HCT116 (cell line): ENCODE data around the gene FHIT. TPM values are rescaled to one million over a fixed set of nuclear protein-coding genes. Genes with fewer than 3 reads are reported as not detected.

Experiments used
- ATAC-seq: fragments of 200-7000 bp; cut with Tn5 transposase; 2 replicates; pipeline ENCODE4 v1.9.1; 2020; ENCODE audit warnings: mild to moderate bottlenecking, moderate library complexity
- BruUV-seq: library from RNA; stranded (reverse); fragments of 400-500 nt; replicated peaks from 2 replicates; lab custom pipeline; 2021; lab: Mats Ljungman, UMichigan
- CTCF ChIA-PET: fragments of 300-600 bp; sonication (Branson Sonifier 250); formaldehyde crosslinking; loops from one replicate; lab custom pipeline; 2021; ENCODE audit warnings: antibody characterized with exemption; lab: Charles Lee
- POLR2A ChIA-PET: fragments of 300-600, 350-600 bp; sonication (Branson Sonifier 250); formaldehyde crosslinking; loops from one replicate; lab custom pipeline; 2021; ENCODE audit warnings: antibody characterized with exemption; lab: Charles Lee
- RAD21 ChIA-PET, 2 experiments: fragments of 300-600 bp; sonication (Branson Sonifier 250); formaldehyde crosslinking; loops; one replicate each; lab custom pipeline; 2023; ENCODE audit warnings: low total read pairs in 2 of 2; ENCODE audit not compliant: uncharacterized antibody in 2 of 2, unreplicated experiment in 2 of 2, low non-redundant PET in 1 of 2; lab: Charles Lee
- DNase-seq: peaks from one replicate; pipeline ENCODE4 v3.0.0-alpha.2; 2010; ENCODE audit warnings: low read depth, low spot score
- H2AFZ ChIP-seq: fragments of 200-600 bp; shearing (Covaris generic), sonication (generic); 2 replicates; pipeline ENCODE4 v1.6.1; 2017; ENCODE audit warnings: low read depth, mixed run types, mixed read lengths, antibody characterized with exemption, low read length; ENCODE audit not compliant: poor library complexity, severe bottlenecking
- H3K27ac ChIP-seq: 2 replicates; pipeline ENCODE4 v1.5.1; 2012; ENCODE audit warnings: low read depth, low read length
- H3K27me3 ChIP-seq: fragments of 200-600 bp; sonication (generic); 2 replicates; pipeline ENCODE4 v1.6.1; 2016; ENCODE audit warnings: mixed run types, low read length, mixed read lengths; ENCODE audit not compliant: insufficient read depth
- H3K36me3 ChIP-seq, 2 experiments: fragments of 200-500 bp in 1 of 2; fragments of 200-600 bp in 1 of 2; sonication (Bioruptor generic) in 1 of 2; sonication (generic) in 1 of 2; 2 replicates each; pipeline versions ENCODE4 v1.5.1 to v1.6.1; 2014 to 2016; ENCODE audit warnings: low read length in 2 of 2, inconsistent platforms in 1 of 2, mixed read lengths in 1 of 2, mixed run types in 1 of 2; ENCODE audit not compliant: insufficient read depth in 2 of 2, control insufficient read depth in 1 of 2
- H3K4me1 ChIP-seq, 2 experiments: fragments of 200-600 bp in 1 of 2; sonication (generic) in 1 of 2; 2 replicates each; pipeline versions ENCODE4 v1.5.1 to v1.6.1; 2012 to 2017; ENCODE audit warnings: low read length in 2 of 2, inconsistent platforms in 1 of 2, mild to moderate bottlenecking in 1 of 2, mixed read lengths in 1 of 2, mixed run types in 1 of 2, moderate library complexity in 1 of 2; ENCODE audit not compliant: insufficient read depth in 2 of 2, control insufficient read depth in 1 of 2
- H3K4me2 ChIP-seq: fragments of 200-600 bp; sonication (generic); 2 replicates; pipeline ENCODE4 v1.6.1; 2017; ENCODE audit warnings: mixed run types, low read length, mixed read lengths
- H3K4me3 ChIP-seq, 2 experiments: fragments of 200-600 bp in 1 of 2; sonication (generic) in 1 of 2; replicated peaks in 1 of 2; 2 replicates each; pipeline ENCODE4 v1.5.1; 2011 to 2016; ENCODE audit warnings: low read length in 2 of 2, control low read depth in 1 of 2, low read depth in 1 of 2, mild to moderate bottlenecking in 1 of 2, mixed read lengths in 1 of 2, mixed run types in 1 of 2
- H3K79me2 ChIP-seq: fragments of 200-600 bp; sonication (generic); 2 replicates; pipeline ENCODE4 v1.6.1; 2017; ENCODE audit warnings: mild to moderate bottlenecking, mixed run types, low read length, moderate library complexity, mixed read lengths; ENCODE audit not compliant: insufficient read depth
- H3K9ac ChIP-seq: fragments of 200-600 bp; sonication (generic); 2 replicates; pipeline ENCODE4 v1.6.1; 2016; ENCODE audit warnings: low read length, mixed read lengths
- H3K9me2 ChIP-seq: fragments of 200-600 bp; sonication (generic), shearing (Covaris generic); 2 replicates; pipeline ENCODE4 v1.6.1; 2017; ENCODE audit warnings: mixed run types, mild to moderate bottlenecking, moderate library complexity; ENCODE audit not compliant: insufficient read depth
- H3K9me3 ChIP-seq, 2 experiments: fragments of 200-500 bp in 1 of 2; fragments of 200-600 bp in 1 of 2; sonication (Bioruptor generic) in 1 of 2; sonication (generic) in 1 of 2; 2 replicates each; pipeline ENCODE4 v1.6.1; 2014 to 2017; ENCODE audit warnings: low read length in 2 of 2, mixed read lengths in 2 of 2, inconsistent platforms in 1 of 2, low read depth in 1 of 2, mild to moderate bottlenecking in 1 of 2, mixed run types in 1 of 2, moderate library complexity in 1 of 2; ENCODE audit not compliant: control insufficient read depth in 1 of 2, insufficient read depth in 1 of 2
- H4K20me1 ChIP-seq: fragments of 200-600 bp; sonication (generic), shearing (Covaris generic); 2 replicates; pipeline ENCODE4 v1.6.1; 2017; ENCODE audit warnings: mixed run types, mild to moderate bottlenecking, moderate library complexity; ENCODE audit not compliant: insufficient read depth
- CEBPB ChIP-seq: IDR thresholded peaks from 2 replicates; pipeline ENCODE4 v1.6.1; 2012; ENCODE audit warnings: low read depth
- CTCF ChIP-seq, 3 experiments: fragments of 200-600 bp in 1 of 3; sonication (generic) in 1 of 3; IDR thresholded peaks in 2 of 3; conservative IDR thresholded peaks in 1 of 3; 2 replicates each; pipeline ENCODE4 v1.5.1; 2012 to 2017; ENCODE audit warnings: low read depth in 2 of 3, low read length in 2 of 3, antibody characterized with exemption in 1 of 3, borderline replicate concordance in 1 of 3, control low read depth in 1 of 3, mild to moderate bottlenecking in 1 of 3, mixed read lengths in 1 of 3, mixed run types in 1 of 3, moderate library complexity in 1 of 3; ENCODE audit not compliant: insufficient read depth in 1 of 3
- ELF1 ChIP-seq: IDR thresholded peaks from 2 replicates; pipeline ENCODE4 v1.6.1; 2012; ENCODE audit warnings: low read depth, borderline replicate concordance
- EZH2 ChIP-seq: fragments of 200-600 bp; sonication (generic); IDR thresholded peaks from 2 replicates; pipeline ENCODE4 v1.6.1; 2017; ENCODE audit warnings: antibody characterized with exemption, mixed run types
- EZH2phosphoT487 ChIP-seq: fragments of 200-600 bp; IDR thresholded peaks from 2 replicates; pipeline ENCODE4 v1.6.1; 2018; ENCODE audit warnings: antibody characterized with exemption, borderline replicate concordance
- FOSL1 ChIP-seq: IDR thresholded peaks from 2 replicates; pipeline ENCODE4 v1.6.1; 2012; ENCODE audit warnings: low read depth
- POLR2AphosphoS5 ChIP-seq: IDR thresholded peaks from 2 replicates; pipeline ENCODE4 v1.6.1; 2011; ENCODE audit warnings: mild to moderate bottlenecking, low read depth, low read length, moderate library complexity
- RAD21 ChIP-seq: IDR thresholded peaks from 2 replicates; pipeline ENCODE4 v1.6.1; 2012; ENCODE audit warnings: low read depth, mild to moderate bottlenecking
- SP1 ChIP-seq: IDR thresholded peaks from 2 replicates; pipeline ENCODE4 v1.6.1; 2012; ENCODE audit warnings: low read depth
- SRF ChIP-seq: IDR thresholded peaks from 2 replicates; pipeline ENCODE4 v1.6.1; 2012; ENCODE audit warnings: low read depth
- ZBTB33 ChIP-seq: IDR thresholded peaks from 2 replicates; pipeline ENCODE4 v1.6.1; 2011; ENCODE audit warnings: mild to moderate bottlenecking, low read length, moderate library complexity; ENCODE audit not compliant: insufficient replicate concordance; ENCODE audit errors: extremely low read depth
- ZFX ChIP-seq: fragments of 450-650 bp; IDR thresholded peaks from 2 replicates; pipeline ENCODE4 v1.6.1; 2017
- ZNF274 ChIP-seq: fragments of 200-500 bp; sonication (Bioruptor generic); IDR thresholded peaks from 2 replicates; pipeline ENCODE4 v1.6.1; 2014; ENCODE audit warnings: mild to moderate bottlenecking, low read depth, low read length, inconsistent platforms
- intact Hi-C: fragments of 100-400 bp; cut with micrococcal nuclease; formaldehyde crosslinking; loops from 2 replicates; pipeline ENCODE4 v1.10.0; 2022
- total RNA-seq: library from RNA; stranded (reverse); gene quantifications from one replicate; pipeline ENCODE4 v1.2.1, GENCODE V29; 2021; ENCODE audit not compliant: unreplicated experiment
- TF ChIP-seq, protein P1 (sequence below): IDR thresholded peaks from 2 replicates; pipeline ENCODE4 v1.6.1; 2012

The FHIT gene
- total RNA-seq, 1 experiment from 2014 or later: 20.1 TPM

- H3K9me3 ChIP-seq: no peaks in the 10 kb centered on the region
- ChIA-PET RAD21 (no interaction called here), CTCF (no interaction called here), POLR2A (no interaction called here)
- TF ChIP-seq ZFX (no peak), FOSL1 (no peak)
- DNase-seq (no peak), ATAC-seq (no peak)
- H3K4me2 ChIP-seq: no peak overlapping the region
- no peaks in the 10 kb centered on the region for H3K79me2 ChIP-seq
- no peaks in the 10 kb centered on the region for H4K20me1 ChIP-seq
- intact Hi-C loops: no loop called here
- H3K9ac ChIP-seq: no peak overlapping the region
- H3K4me3 ChIP-seq: no peak overlapping the region
- H3K27me3 ChIP-seq: no peaks in the 10 kb centered on the region
- no peaks in the 10 kb centered on the region for H3K9me2 ChIP-seq
- no peaks in the 10 kb centered on the region for H3K36me3 ChIP-seq
- H3K27ac ChIP-seq: no peak overlapping the region
- no peak overlapping the region for H2AFZ ChIP-seq
- no TSS peak for BruUV-seq
- H3K4me1 ChIP-seq: no peaks in the 10 kb centered on the region
Observed at GRCh38 chr3:60617188-60617587, 634.1 kb downstream of the FHIT start.

GRCh38 chr3:60613769-60614303 lies 637.4 kb downstream of the FHIT start:
- POLR2A ChIA-PET: no interaction called here

More at GRCh38 chr3:60613769-60614303, 637.4 kb downstream of the FHIT start:
- DNase-seq (no peak), ATAC-seq (no peak)
- no peak overlapping the region for H3K27ac ChIP-seq
- no peaks in the 10 kb centered on the region for H3K9me2 ChIP-seq
- H3K27me3 ChIP-seq: no peaks in the 10 kb centered on the region
- intact Hi-C loops: no loop called here
- TF ChIP-seq SRF (no peak), EZH2 (no peak), SP1 (no peak), ZBTB33 (no peak), ZNF274 (no peak), EZH2phosphoT487 (no peak), ZFX (no peak), ELF1 (no peak), RAD21 (no peak), CEBPB (no peak), CTCF (IDR thresholded peaks at IDR 0.05 in 2 of 3, conservative IDR thresholded peaks at IDR 0.05 in 1 of 3; ENCODE audit: borderline replicate concordance in 1 of 3, insufficient read depth in 1 of 3, low read depth in 2 of 3, low read length in 2 of 3) (no peak), FOSL1 (no peak), POLR2AphosphoS5 (no peak)
- TF ChIP-seq, protein P1, sequence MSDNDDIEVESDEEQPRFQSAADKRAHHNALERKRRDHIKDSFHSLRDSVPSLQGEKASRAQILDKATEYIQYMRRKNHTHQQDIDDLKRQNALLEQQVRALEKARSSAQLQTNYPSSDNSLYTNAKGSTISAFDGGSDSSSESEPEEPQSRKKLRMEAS: no peak
- H3K79me2 ChIP-seq: no peaks in the 10 kb centered on the region
- peaks cover 4 to 10% of the 10 kb centered on the region in 2 experiments for H3K4me1 ChIP-seq
- RAD21 ChIA-PET: no interaction called here
- no peaks in the 10 kb centered on the region for H3K36me3 ChIP-seq
- H3K4me2 ChIP-seq: no peak overlapping the region
- H4K20me1 ChIP-seq: no peaks in the 10 kb centered on the region
- H3K9me3 ChIP-seq: no peaks in the 10 kb centered on the region
- H3K9ac ChIP-seq: no peak overlapping the region
- no peak overlapping the region for H3K4me3 ChIP-seq
- CTCF ChIA-PET: no interaction called here
- no peak overlapping the region for H2AFZ ChIP-seq
- no TSS peak for BruUV-seq
